Calu3 (cell line): ENCODE data around the gene SMARCE1. TPM values are rescaled to one million over a fixed set of nuclear protein-coding genes. Genes with fewer than 3 reads are reported as not detected.

ENCODE experiments used
- BruUV-seq: library from RNA; stranded (reverse); fragments of 400-500 nt; replicated peaks from 2 replicates; lab custom pipeline; 2021; lab: Mats Ljungman, UMichigan
- CTCF ChIA-PET: fragments of 300-600 bp; sonication (Branson Sonifier 250); formaldehyde crosslinking; loops from one replicate; lab custom pipeline; 2022; ENCODE audit warnings: antibody characterized with exemption; lab: Charles Lee
- DNase-seq: peaks from one replicate; pipeline ENCODE4 v3.0.0; 2022
- H3K27ac Mint-ChIP-seq: one replicate; pipeline ENCODE4 v1.8.0; 2022; ENCODE audit warnings: mixed read lengths; ENCODE audit not compliant: unreplicated experiment
- H3K27me3 Mint-ChIP-seq: one replicate; pipeline ENCODE4 v1.8.0; 2022; ENCODE audit warnings: mixed read lengths; ENCODE audit not compliant: unreplicated experiment
- H3K36me3 Mint-ChIP-seq: one replicate; pipeline ENCODE4 v1.8.0; 2022; ENCODE audit warnings: mild to moderate bottlenecking, moderate library complexity, mixed read lengths; ENCODE audit not compliant: insufficient read depth, unreplicated experiment
- H3K4me1 Mint-ChIP-seq: one replicate; pipeline ENCODE4 v1.8.0; 2022; ENCODE audit warnings: mild to moderate bottlenecking, low read depth, mixed read lengths; ENCODE audit not compliant: unreplicated experiment
- H3K4me3 Mint-ChIP-seq: one replicate; pipeline ENCODE4 v1.8.0; 2022; ENCODE audit warnings: mild to moderate bottlenecking, low read depth, moderate library complexity, mixed read lengths; ENCODE audit not compliant: unreplicated experiment
- H3K9me3 Mint-ChIP-seq: one replicate; pipeline ENCODE4 v1.8.0; 2022; ENCODE audit warnings: low read depth, mixed read lengths; ENCODE audit not compliant: unreplicated experiment
- intact Hi-C: fragments of 100-400 bp; cut with micrococcal nuclease; formaldehyde crosslinking; loops from one replicate; pipeline ENCODE4 v1.10.0; 2022; ENCODE audit not compliant: unreplicated experiment
- total RNA-seq: library from RNA; stranded (reverse); gene quantifications from 2 replicates; pipeline ENCODE4 v1.2.3, GENCODE V29; 2022
- TF ChIP-seq, protein P1 (sequence below): fragments of 200-600 bp; IDR thresholded peaks from one replicate; pipeline ENCODE4 v1.8.0; 2022; ENCODE audit warnings: antibody characterized with exemption; ENCODE audit not compliant: unreplicated experiment

Gene SMARCE1
- total RNA-seq, 1 experiment from 2014 or later, result 768 TPM

DNA sequence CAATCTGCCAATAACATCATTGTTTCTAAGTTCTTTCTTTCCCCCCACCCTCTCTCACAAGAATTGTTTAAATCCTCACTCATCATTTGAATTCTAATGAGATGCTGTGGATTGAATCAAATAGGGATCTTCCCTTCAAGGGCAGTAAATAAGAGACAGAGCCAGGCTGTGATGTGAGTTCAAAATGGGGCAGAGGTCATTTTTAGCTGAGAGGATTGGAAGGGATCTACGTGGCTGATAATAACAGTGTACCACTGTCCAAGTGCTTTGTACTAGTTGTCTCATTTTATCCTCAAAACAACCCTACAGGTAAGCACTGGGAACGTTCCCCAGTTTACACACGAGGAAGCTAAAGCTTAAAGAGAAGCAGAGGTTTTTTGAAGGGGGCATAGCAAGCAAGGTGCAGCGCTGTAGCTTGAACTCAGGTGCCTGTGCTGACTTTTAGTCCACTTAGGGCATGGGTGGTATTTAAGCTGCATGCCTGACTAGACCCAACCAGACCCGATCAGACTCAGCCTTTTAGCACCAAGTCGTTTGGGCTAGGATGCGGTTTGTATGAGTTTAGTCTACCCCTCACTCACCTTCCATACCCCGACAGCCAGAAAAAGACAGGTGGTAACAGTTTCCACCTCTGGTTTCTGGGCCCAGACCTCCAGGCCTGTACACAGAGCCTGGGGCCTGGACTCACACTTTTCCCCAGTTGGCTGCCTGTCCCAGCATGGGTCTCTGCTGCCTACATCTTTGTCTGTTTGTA is 43.1 kb downstream of the SMARCE1 start:
- Mint-ChIP-seq H3K4me3 (no peak overlapping the region), H3K27me3 (peaks cover 59% of the 10 kb centered on the region), H3K9me3 (no peaks in the 10 kb centered on the region), H3K4me1 (peaks cover 10% of the 10 kb centered on the region), H3K27ac (no peak overlapping the region), H3K36me3 (no peaks in the 10 kb centered on the region)
- no TSS peak for BruUV-seq
- TF ChIP-seq, protein P1, sequence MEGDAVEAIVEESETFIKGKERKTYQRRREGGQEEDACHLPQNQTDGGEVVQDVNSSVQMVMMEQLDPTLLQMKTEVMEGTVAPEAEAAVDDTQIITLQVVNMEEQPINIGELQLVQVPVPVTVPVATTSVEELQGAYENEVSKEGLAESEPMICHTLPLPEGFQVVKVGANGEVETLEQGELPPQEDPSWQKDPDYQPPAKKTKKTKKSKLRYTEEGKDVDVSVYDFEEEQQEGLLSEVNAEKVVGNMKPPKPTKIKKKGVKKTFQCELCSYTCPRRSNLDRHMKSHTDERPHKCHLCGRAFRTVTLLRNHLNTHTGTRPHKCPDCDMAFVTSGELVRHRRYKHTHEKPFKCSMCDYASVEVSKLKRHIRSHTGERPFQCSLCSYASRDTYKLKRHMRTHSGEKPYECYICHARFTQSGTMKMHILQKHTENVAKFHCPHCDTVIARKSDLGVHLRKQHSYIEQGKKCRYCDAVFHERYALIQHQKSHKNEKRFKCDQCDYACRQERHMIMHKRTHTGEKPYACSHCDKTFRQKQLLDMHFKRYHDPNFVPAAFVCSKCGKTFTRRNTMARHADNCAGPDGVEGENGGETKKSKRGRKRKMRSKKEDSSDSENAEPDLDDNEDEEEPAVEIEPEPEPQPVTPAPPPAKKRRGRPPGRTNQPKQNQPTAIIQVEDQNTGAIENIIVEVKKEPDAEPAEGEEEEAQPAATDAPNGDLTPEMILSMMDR, result no peak
- intact Hi-C loops, result no loop called here
- CTCF ChIA-PET, result interaction anchor here (0.5 to 6.3 kb wide), 18 partner anchors 10 to 1551 kb away, joined by 3 to 69 read pairs (median 3); no protein-coding TSS in a partner anchor
- no peak for DNase-seq

DNA sequence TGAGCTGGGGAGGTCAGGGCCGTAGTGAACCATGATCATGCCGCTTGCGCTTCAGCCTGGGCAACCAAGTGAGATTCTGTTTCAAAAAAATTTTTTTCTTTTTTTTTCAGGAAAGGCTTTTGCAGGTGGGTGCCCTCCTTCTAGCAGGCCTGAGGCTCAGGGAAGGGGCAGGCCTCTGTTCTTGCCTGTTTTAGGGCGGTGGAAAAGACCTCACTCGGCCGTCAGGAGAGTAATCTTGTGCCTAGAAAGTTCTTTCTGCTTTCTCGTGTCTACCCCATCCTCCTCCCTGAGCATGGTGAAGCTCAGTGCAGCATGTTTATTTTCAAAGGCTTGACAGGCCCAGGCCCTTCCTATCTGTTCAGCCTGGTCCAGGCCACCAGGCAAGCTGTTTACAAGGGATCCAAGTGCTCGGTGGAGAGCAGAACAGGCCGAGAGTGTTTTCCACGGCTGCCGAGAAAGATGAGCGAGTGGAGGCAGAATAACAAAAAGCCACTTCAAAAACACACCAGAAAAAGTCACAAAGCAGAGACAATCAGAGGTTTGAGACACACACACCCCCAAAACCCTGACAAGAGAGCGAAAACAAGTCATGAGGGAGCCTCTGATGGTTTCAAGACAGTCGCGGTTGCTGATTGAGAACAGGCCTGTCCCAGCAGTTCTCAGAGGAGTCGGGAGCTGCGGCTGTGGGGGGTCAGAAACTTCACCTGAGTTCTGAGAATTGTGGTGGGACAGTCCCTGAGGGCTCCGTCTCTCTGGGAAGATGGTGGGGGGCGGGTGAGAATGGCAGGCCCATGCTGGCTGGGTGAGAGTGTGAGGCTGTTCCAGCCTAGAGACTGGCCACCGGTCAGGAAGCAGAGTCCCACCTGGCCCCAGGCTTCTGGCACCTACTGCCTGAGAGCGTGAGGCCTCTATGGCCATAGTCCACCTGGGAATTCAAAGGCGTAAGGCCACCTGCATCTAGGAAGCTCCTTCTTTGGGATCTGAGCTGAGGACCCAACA is 44.9 kb downstream of the SMARCE1 start:
- intact Hi-C loops, result no loop called here
- Mint-ChIP-seq H3K27me3 (peaks cover 41% of the 10 kb centered on the region), H3K4me1 (peaks cover 10% of the 10 kb centered on the region), H3K36me3 (no peaks in the 10 kb centered on the region), H3K27ac (no peak overlapping the region), H3K9me3 (no peaks in the 10 kb centered on the region), H3K4me3 (no peak overlapping the region)
- no TSS peak for BruUV-seq
- no peak for DNase-seq
- CTCF ChIA-PET, result interaction anchor here (0.6 to 6.3 kb wide), 13 partner anchors 8 to 269 kb away, joined by 3 to 69 read pairs (median 3); partner anchors contain the start of genes KRT25 and SMARCE1
- TF ChIP-seq, protein P1, result no peak

DNA sequence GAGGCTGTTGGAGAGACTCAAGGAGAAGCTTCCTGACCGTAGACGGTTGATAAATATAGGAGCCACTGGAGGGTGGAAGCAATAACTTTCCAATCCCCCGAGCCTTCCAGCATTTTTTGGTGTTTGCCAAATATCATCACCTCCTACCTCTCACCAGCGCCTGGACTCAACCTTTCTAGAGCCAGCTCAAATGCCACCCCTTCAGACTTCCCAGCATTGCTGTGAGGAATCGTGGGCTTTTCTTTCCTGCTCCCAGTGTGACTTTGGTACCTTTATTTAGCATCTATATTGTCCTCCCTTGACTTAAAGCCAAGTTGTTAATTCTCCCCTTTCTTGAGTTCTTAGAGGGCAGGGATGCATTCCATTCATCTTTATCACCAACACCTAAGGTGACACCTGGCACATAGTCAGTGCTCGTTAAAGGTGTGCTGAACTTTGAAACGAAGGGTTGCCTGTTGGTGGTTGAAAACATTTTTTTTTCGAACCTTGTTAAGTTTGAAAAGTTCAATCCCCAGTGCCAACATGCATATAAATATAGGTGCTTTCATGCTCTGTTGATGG is 47.1 kb downstream of the SMARCE1 start:
- H3K27ac Mint-ChIP-seq, result no peak overlapping the region
- DNase-seq, result peak; percentile 73
- peaks cover 10% of the 10 kb centered on the region for H3K4me1 Mint-ChIP-seq
- peaks cover 3% of the 10 kb centered on the region for H3K9me3 Mint-ChIP-seq
- BruUV-seq, result no TSS peak
- intact Hi-C loops, result no loop called here
- no peaks in the 10 kb centered on the region for H3K36me3 Mint-ChIP-seq
- no peak overlapping the region for H3K4me3 Mint-ChIP-seq
- peaks cover 37% of the 10 kb centered on the region for H3K27me3 Mint-ChIP-seq
- CTCF ChIA-PET, result interaction anchor here (0.6 to 1.3 kb wide), 4 partner anchors 15 to 80 kb away, joined by 3 to 6 read pairs (median 4); no protein-coding TSS in a partner anchor
- TF ChIP-seq, protein P1, result no peak

DNA sequence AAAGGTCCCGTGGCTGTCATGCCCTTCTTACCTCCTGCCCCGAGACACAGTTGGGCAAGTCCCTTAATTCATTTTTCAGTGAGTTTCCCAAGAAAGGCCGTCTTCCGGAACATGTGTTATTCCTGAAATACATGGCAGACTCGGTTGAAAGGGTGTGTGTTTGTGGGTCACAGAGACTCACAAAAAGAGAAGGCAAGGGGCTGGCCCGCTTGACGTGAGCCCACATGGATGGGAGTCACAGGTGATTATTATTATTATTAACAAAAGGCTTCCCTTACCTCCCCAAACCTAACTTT is 48.2 kb downstream of the SMARCE1 start:
- no peak overlapping the region for H3K4me3 Mint-ChIP-seq
- H3K27me3 Mint-ChIP-seq, result peaks cover 37% of the 10 kb centered on the region
- CTCF ChIA-PET, result interaction anchor here (1.1 to 1.3 kb wide), 2 partner anchors 26 to 39 kb away, joined by 3 to 6 read pairs; no protein-coding TSS in a partner anchor
- peaks cover 3% of the 10 kb centered on the region for H3K9me3 Mint-ChIP-seq
- H3K36me3 Mint-ChIP-seq, result no peaks in the 10 kb centered on the region
- no TSS peak for BruUV-seq
- intact Hi-C loops, result no loop called here
- H3K4me1 Mint-ChIP-seq, result peaks cover 10% of the 10 kb centered on the region
- no peak overlapping the region for H3K27ac Mint-ChIP-seq
- TF ChIP-seq, protein P1, result no peak
- DNase-seq, result no peak
